ENCODE measurements around the gene KCNQ1.

Gene KCNQ1

GRCh38 chr11:2886191-2886894 lies 441.5 kb downstream of the KCNQ1 start:
- peaks cover 5% of the 10 kb centered on the region for H3K36me3 ChIP-seq
- peak; percentile 66 for TF ChIP-seq CTCF (IDR thresholded peaks at IDR 0.05; ENCODE audit: low read depth, low read length)
- no peaks in the 10 kb centered on the region for H3K27me3 ChIP-seq (ENCODE audit: insufficient read depth, low read depth, severe bottlenecking)
- H3K4me3 ChIP-seq (ENCODE audit: low read depth, low read length), result peak overlapping the region; percentile 38
- no peaks in the 10 kb centered on the region for H3K9me3 ChIP-seq (ENCODE audit: severe bottlenecking)
- DNase-seq, result peak; percentile 74
- H3K27ac ChIP-seq, result peak overlapping the region; percentile 68

- Histone ChIP-seq H3K36me3 (peaks cover 5% of the 10 kb centered on the region), H3K4me3 (ENCODE audit: low read depth, low read length) (no peak overlapping the region), H3K9me3 (ENCODE audit: severe bottlenecking) (no peaks in the 10 kb centered on the region), H3K27ac (no peak overlapping the region), H3K27me3 (ENCODE audit: insufficient read depth, low read depth, severe bottlenecking) (no peaks in the 10 kb centered on the region)
- no peak for DNase-seq
- TF ChIP-seq CTCF (IDR thresholded peaks at IDR 0.05; ENCODE audit: low read depth, low read length), result no peak
Measured at GRCh38 chr11:2886936-2887335, 442.1 kb downstream of the KCNQ1 start.

GRCh38 chr11:2887515-2888195 lies 442.8 kb downstream of the KCNQ1 start:
- Histone ChIP-seq H3K36me3 (peaks cover 5% of the 10 kb centered on the region), H3K27ac (no peak overlapping the region), H3K9me3 (ENCODE audit: severe bottlenecking) (no peaks in the 10 kb centered on the region), H3K27me3 (ENCODE audit: insufficient read depth, low read depth, severe bottlenecking) (no peaks in the 10 kb centered on the region), H3K4me3 (ENCODE audit: low read depth, low read length) (no peak overlapping the region)
- TF ChIP-seq CTCF (IDR thresholded peaks at IDR 0.05; ENCODE audit: low read depth, low read length), result no peak
- DNase-seq, result no peak

- DNase-seq, result peak; percentile 92
- H3K4me3 ChIP-seq (ENCODE audit: low read depth, low read length), result no peak overlapping the region
- H3K9me3 ChIP-seq (ENCODE audit: severe bottlenecking), result no peaks in the 10 kb centered on the region
- H3K36me3 ChIP-seq, result no peaks in the 10 kb centered on the region
- H3K27me3 ChIP-seq (ENCODE audit: insufficient read depth, low read depth, severe bottlenecking), result no peaks in the 10 kb centered on the region
- no peak overlapping the region for H3K27ac ChIP-seq
- peak; percentile 98 for TF ChIP-seq CTCF (IDR thresholded peaks at IDR 0.05; ENCODE audit: low read depth, low read length)
Measured at GRCh38 chr11:2888266-2888968, 443.6 kb downstream of the KCNQ1 start.

- DNase-seq, result no peak
- TF ChIP-seq CTCF (IDR thresholded peaks at IDR 0.05; ENCODE audit: low read depth, low read length), result no peak
- no peak overlapping the region for H3K4me3 ChIP-seq (ENCODE audit: low read depth, low read length)
- no peak overlapping the region for H3K27ac ChIP-seq
- H3K27me3 ChIP-seq (ENCODE audit: insufficient read depth, low read depth, severe bottlenecking), result no peaks in the 10 kb centered on the region
- H3K9me3 ChIP-seq (ENCODE audit: severe bottlenecking), result no peaks in the 10 kb centered on the region
- no peaks in the 10 kb centered on the region for H3K36me3 ChIP-seq
Measured at GRCh38 chr11:2889362-2890273, 444.8 kb downstream of the KCNQ1 start.
